Parathyroid adenoma (tissue), 2 donors: ENCODE results near the gene AFF3.

Source experiments
- H2AFZ ChIP-seq: fragments of 300-600 bp; sonication (generic); one replicate; pipeline ENCODE4 v1.7.0; 2017; ENCODE audit warnings: antibody characterized with exemption, mild to moderate bottlenecking
- H3K27ac ChIP-seq: fragments of 300-600 bp; sonication (generic); one replicate; pipeline ENCODE4 v1.7.0; 2017
- H3K27me3 ChIP-seq: fragments of 300-600 bp; sonication (generic); one replicate; pipeline ENCODE4 v1.7.0; 2017; ENCODE audit warnings: low read length; ENCODE audit not compliant: control insufficient read depth, insufficient read depth
- H3K36me3 ChIP-seq: fragments of 300-600 bp; sonication (generic); one replicate; pipeline ENCODE4 v1.7.0; 2017; ENCODE audit warnings: low read length; ENCODE audit not compliant: control insufficient read depth, insufficient read depth
- H3K4me1 ChIP-seq: fragments of 300-600 bp; sonication (generic); one replicate; pipeline ENCODE4 v1.7.0; 2017; ENCODE audit warnings: control low read depth
- H3K4me2 ChIP-seq: fragments of 300-600 bp; sonication (generic); one replicate; pipeline ENCODE4 v1.7.0; 2017; ENCODE audit warnings: low read length
- H3K4me3 ChIP-seq: fragments of 300-600 bp; sonication (generic); one replicate; pipeline ENCODE4 v1.7.0; 2017; ENCODE audit warnings: low read depth, low read length
- H3K79me2 ChIP-seq: fragments of 300-600 bp; sonication (generic); one replicate; pipeline ENCODE4 v1.7.0; 2017; ENCODE audit warnings: control low read depth
- H3K9ac ChIP-seq: fragments of 300-600 bp; sonication (generic); one replicate; pipeline ENCODE4 v1.7.0; 2017; ENCODE audit warnings: mild to moderate bottlenecking
- H3K9me3 ChIP-seq: fragments of 300-600 bp; sonication (generic); one replicate; pipeline ENCODE4 v1.7.0; 2017; ENCODE audit warnings: low read length; ENCODE audit not compliant: control insufficient read depth
- TF ChIP-seq, protein P1 (sequence below): fragments of 300-600 bp; sonication (generic); IDR thresholded peaks from one replicate; pipeline ENCODE4 v1.7.0; 2017; ENCODE audit warnings: antibody characterized with exemption, mild to moderate bottlenecking
- donor health status: primary hyperparathyroidism.

The AFF3 gene

DNA sequence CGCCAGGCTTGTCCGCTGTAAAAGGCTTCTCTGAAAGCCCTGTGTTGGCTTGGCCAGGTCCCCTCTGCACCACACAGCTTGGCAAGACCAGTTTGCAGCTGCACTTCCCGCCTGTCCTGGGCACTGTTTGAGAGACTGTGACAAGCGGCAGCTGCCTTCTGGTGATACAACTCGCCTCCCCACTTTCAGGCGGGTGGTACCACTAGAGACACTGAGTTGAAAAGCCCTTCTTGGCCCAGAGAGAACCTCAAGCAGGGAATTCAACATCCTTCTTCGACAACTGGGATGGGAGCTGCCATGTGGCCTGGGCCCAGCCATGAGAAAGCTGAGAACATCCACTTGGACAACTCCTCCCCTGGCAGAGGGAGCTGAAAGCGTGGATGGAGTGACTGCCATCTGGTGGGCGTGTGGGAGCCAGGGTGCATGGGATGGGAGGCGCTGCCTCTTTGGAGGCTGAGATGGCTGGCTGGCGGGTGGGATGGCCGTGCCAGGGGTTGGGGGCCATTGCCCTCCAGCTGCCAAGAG, 527.1 kb downstream of the AFF3 start:
- TF ChIP-seq, protein P1, sequence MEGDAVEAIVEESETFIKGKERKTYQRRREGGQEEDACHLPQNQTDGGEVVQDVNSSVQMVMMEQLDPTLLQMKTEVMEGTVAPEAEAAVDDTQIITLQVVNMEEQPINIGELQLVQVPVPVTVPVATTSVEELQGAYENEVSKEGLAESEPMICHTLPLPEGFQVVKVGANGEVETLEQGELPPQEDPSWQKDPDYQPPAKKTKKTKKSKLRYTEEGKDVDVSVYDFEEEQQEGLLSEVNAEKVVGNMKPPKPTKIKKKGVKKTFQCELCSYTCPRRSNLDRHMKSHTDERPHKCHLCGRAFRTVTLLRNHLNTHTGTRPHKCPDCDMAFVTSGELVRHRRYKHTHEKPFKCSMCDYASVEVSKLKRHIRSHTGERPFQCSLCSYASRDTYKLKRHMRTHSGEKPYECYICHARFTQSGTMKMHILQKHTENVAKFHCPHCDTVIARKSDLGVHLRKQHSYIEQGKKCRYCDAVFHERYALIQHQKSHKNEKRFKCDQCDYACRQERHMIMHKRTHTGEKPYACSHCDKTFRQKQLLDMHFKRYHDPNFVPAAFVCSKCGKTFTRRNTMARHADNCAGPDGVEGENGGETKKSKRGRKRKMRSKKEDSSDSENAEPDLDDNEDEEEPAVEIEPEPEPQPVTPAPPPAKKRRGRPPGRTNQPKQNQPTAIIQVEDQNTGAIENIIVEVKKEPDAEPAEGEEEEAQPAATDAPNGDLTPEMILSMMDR: no peak

DNA sequence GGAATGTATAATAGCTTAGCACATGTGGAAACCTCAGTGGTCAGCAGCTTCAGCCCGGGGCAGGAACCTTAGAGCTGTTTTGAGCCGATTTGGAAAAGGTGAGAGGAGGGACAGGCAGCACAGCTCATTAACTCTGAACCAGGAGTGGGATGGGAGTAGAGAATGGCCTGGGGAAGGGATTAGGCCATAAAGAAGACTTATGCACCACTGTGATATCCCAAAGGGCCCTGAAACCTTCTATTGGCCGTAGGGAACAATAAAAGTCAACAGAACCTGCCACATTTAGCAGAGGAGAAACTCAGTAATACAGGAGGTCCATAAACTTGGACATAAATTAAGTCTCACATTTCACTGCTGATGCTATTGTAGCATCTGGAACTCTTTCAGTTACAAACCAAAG, 528.4 kb downstream of the AFF3 start:
- no peak overlapping the region for H3K4me2 ChIP-seq
- H3K9ac ChIP-seq: no peak overlapping the region
- no peak overlapping the region for H3K4me3 ChIP-seq
- no peaks in the 10 kb centered on the region for H3K79me2 ChIP-seq
- no peaks in the 10 kb centered on the region for H3K9me3 ChIP-seq
- no peaks in the 10 kb centered on the region for H3K36me3 ChIP-seq
- H2AFZ ChIP-seq: no peak overlapping the region
- H3K4me1 ChIP-seq: no peaks in the 10 kb centered on the region
- no peak overlapping the region for H3K27ac ChIP-seq
- TF ChIP-seq, protein P1: no peak
- no peaks in the 10 kb centered on the region for H3K27me3 ChIP-seq

More for the DNA sequence above, 527.1 kb downstream of the AFF3 start:
- Histone ChIP-seq H3K79me2 (no peaks in the 10 kb centered on the region), H3K27ac (no peak overlapping the region), H3K9ac (no peak overlapping the region), H3K9me3 (no peaks in the 10 kb centered on the region), H3K4me1 (no peaks in the 10 kb centered on the region), H3K27me3 (no peaks in the 10 kb centered on the region), H3K4me2 (no peak overlapping the region), H3K4me3 (no peak overlapping the region), H2AFZ (no peak overlapping the region), H3K36me3 (no peaks in the 10 kb centered on the region)

DNA sequence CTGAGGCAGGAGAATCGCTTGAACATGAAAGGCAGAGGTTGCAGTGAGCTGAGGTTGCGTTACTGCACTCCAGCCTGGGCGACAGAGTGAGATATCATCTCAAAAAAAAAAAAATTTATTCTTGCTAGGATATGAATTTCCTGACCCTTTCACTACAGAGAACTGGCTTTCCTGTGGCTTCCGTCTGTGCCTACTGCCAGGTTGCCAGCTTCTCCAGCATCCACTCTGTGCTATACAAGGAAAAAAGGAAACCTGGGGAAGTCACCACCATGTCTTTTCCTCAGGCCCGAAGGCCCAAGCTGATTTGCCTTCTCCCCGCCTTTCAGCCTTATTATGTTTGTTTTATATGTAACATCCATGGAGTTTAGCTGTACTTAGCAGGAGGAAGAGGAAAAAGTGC, 530.6 kb downstream of the AFF3 start:
- Histone ChIP-seq H3K36me3 (no peaks in the 10 kb centered on the region), H2AFZ (no peak overlapping the region), H3K27ac (no peak overlapping the region), H3K4me1 (no peaks in the 10 kb centered on the region), H3K9ac (no peak overlapping the region), H3K79me2 (no peaks in the 10 kb centered on the region), H3K27me3 (no peaks in the 10 kb centered on the region), H3K9me3 (no peaks in the 10 kb centered on the region), H3K4me2 (no peak overlapping the region), H3K4me3 (no peak overlapping the region)
- TF ChIP-seq, protein P1: no peak

DNA sequence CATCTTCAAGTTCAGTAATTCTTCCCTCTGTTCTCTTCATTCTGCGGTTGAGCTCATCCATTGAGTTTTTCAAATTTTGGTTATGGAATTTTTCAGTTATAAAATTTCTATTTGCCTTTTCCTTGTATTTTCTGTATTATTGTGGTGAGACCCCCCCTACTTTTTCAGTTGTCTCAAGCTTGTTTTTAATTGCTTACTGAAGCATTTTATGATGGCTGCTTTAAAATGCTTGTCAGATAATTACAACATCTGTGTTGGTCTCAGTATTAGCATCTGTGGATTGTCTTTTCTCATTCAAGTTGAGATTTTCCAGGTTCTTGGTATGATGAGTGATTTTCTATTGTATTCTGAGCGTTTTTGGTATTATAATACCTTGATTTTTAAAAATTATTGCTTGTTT, 531.4 kb downstream of the AFF3 start:
- Histone ChIP-seq H3K9me3 (no peaks in the 10 kb centered on the region), H3K79me2 (no peaks in the 10 kb centered on the region), H3K9ac (no peak overlapping the region), H2AFZ (no peak overlapping the region), H3K4me3 (no peak overlapping the region), H3K4me2 (no peak overlapping the region), H3K4me1 (no peaks in the 10 kb centered on the region), H3K27ac (no peak overlapping the region), H3K27me3 (no peaks in the 10 kb centered on the region), H3K36me3 (no peaks in the 10 kb centered on the region)
- TF ChIP-seq, protein P1: no peak

DNA sequence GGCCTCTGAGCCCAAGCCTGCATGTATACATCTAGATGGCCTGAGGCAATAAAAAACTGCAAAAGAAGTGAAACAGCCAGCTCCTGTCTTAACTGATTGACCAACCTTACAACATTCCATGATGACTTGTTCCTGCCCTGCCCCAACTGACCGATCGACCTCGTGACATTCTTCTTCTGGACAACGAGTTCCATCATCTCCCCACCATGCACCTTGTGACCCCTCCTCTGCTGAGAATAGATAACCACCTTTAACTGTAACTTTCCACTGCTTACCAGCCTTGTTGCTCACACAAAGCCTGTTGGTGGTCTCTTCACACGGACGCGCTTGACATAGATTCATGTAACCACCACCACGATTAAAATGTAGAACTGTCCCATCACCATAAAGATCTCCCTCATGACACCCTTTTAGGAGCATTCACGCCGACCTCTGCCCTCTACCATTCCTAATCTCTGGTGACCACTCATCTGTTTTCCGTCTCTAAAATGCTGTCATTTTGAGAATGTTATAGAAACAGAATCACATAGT, 532.5 kb downstream of the AFF3 start:
- no peaks in the 10 kb centered on the region for H3K4me1 ChIP-seq
- no peak overlapping the region for H3K4me3 ChIP-seq
- no peaks in the 10 kb centered on the region for H3K9me3 ChIP-seq
- H3K36me3 ChIP-seq: no peaks in the 10 kb centered on the region
- H2AFZ ChIP-seq: no peak overlapping the region
- no peak overlapping the region for H3K4me2 ChIP-seq
- no peak overlapping the region for H3K9ac ChIP-seq
- no peaks in the 10 kb centered on the region for H3K79me2 ChIP-seq
- TF ChIP-seq, protein P1: no peak
- H3K27me3 ChIP-seq: no peaks in the 10 kb centered on the region
- H3K27ac ChIP-seq: no peak overlapping the region
